Mesothelial cell of epicardium (in vitro differentiated cells): ENCODE results near the gene SIX2. TPM values are rescaled to one million over a fixed set of nuclear protein-coding genes. Genes with fewer than 3 reads are reported as not detected.

ENCODE experiments used
- DNase-seq, 2 experiments: peaks; one replicate each; pipeline ENCODE4 v3.0.0; 2021; ENCODE audit warnings: low spot score in 2 of 2; ENCODE audit not compliant: unreplicated experiment in 2 of 2
- H3K27ac Mint-ChIP-seq: 2 replicates; pipeline ENCODE4 v1.8.0; 2021; ENCODE audit warnings: mixed read lengths
- H3K27me3 Mint-ChIP-seq: 2 replicates; pipeline ENCODE4 v1.8.0; 2021; ENCODE audit warnings: low read depth, mixed read lengths
- H3K36me3 Mint-ChIP-seq: 2 replicates; pipeline ENCODE4 v1.8.0; 2021; ENCODE audit warnings: mixed read lengths
- H3K4me1 Mint-ChIP-seq: 2 replicates; pipeline ENCODE4 v1.8.0; 2021; ENCODE audit warnings: mixed read lengths
- H3K4me3 Mint-ChIP-seq: 2 replicates; pipeline ENCODE4 v1.8.0; 2021; ENCODE audit warnings: mild to moderate bottlenecking, moderate library complexity, mixed read lengths
- H3K9me3 Mint-ChIP-seq: 2 replicates; pipeline ENCODE4 v1.8.0; 2021; ENCODE audit warnings: mixed read lengths
- CTCF ChIP-seq: fragments of 200-600 bp; sonication (generic); IDR thresholded peaks from one replicate; pipeline ENCODE4 v1.5.0; 2021; ENCODE audit warnings: antibody characterized with exemption; ENCODE audit not compliant: unreplicated experiment
- total RNA-seq: library from RNA; stranded (reverse); gene quantifications from 3 replicates; pipeline ENCODE4 v1.2.1, GENCODE V29; 2021

Gene SIX2
- total RNA-seq, 1 donor from 2014 or later = not detected

DNA sequence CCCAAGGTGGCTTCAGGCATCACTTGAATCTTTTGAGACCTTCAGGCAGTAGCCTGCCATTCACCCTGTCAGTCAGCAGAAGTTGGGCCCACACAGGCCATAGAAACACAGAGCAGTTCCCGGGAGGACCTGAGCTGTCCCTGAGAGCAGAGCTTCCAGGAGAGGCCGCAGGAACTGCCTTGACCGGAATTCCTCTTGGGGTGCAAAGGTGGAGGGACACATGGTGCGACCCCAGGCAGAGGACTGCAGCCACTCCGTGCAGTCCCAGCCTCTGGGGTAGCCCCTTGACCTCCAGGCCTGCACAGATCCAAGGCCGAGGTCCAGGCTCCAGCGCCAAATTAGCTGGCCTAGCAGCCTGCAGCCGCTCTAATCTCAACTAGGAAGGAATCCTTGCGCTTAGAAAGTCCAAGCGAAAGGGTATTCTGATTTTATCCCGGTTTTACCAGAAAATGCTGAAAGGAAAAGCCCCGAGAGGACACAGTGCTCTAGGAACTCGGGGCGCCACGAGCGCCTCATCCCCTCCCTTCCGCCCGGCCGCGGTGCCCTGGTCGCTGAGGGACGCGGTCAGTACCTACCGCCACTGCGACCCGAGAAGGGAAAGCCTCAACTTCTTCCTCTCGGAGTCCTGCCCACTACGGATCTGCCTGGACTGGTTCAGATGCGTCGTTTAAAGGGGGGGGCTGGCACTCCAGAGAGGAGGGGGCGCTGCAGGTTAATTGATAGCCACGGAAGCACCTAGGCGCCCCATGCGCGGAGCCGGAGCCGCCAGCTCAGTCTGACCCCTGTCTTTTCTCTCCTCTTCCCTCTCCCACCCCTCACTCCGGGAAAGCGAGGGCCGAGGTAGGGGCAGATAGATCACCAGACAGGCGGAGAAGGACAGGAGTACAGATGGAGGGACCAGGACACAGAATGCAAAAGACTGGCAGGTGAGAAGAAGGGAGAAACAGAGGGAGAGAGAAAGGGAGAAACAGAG, 5.4 kb downstream of the SIX2 start:
- Mint-ChIP-seq H3K4me1 (peaks cover 20% of the 10 kb centered on the region), H3K27me3 (peaks cover 100% of the 10 kb centered on the region), H3K9me3 (no peaks in the 10 kb centered on the region), H3K27ac (no peak overlapping the region), H3K4me3 (peak overlapping the region; percentile 43), H3K36me3 (no peaks in the 10 kb centered on the region)
- TF ChIP-seq CTCF = no peak
- no peak for DNase-seq

GRCh38 chr2:45002686-45003085, 6.6 kb downstream of the SIX2 start:
- DNase-seq = no peak
- no peaks in the 10 kb centered on the region for H3K9me3 Mint-ChIP-seq
- H3K36me3 Mint-ChIP-seq = no peaks in the 10 kb centered on the region
- no peak for TF ChIP-seq CTCF
- peaks cover 16% of the 10 kb centered on the region for H3K4me1 Mint-ChIP-seq
- H3K4me3 Mint-ChIP-seq = no peak overlapping the region
- H3K27ac Mint-ChIP-seq = no peak overlapping the region
- H3K27me3 Mint-ChIP-seq = peaks cover 100% of the 10 kb centered on the region

DNA sequence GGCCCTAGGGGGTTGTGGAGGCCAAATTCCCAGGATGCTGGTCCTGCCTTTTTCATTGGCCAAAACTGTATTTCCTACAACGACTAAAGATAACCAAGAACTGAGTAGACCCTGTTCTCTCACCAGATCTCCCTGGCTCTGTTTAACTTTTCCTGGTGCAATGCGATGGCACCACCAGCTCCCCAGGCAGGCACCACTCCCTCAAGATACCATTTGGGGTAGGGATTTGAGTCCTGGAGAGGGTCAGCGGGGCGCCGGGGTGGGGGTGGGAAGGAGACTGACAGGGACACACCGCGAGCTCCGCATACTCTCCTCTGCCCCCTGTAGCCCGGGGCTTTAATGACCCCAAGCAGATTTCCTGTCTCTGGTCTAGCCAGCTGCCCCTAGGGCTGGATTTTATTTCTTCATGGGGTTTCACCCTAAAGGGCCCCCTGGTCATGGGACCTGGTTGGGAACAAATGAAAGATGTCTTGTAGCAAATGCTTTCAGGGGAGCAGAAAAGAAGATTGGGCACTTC, 7.3 kb downstream of the SIX2 start:
- peaks cover 16% of the 10 kb centered on the region for H3K4me1 Mint-ChIP-seq
- DNase-seq = no peak
- no peaks in the 10 kb centered on the region for H3K36me3 Mint-ChIP-seq
- no peak for TF ChIP-seq CTCF
- H3K9me3 Mint-ChIP-seq = no peaks in the 10 kb centered on the region
- peaks cover 100% of the 10 kb centered on the region for H3K27me3 Mint-ChIP-seq
- peak overlapping the region; percentile 60 for H3K4me3 Mint-ChIP-seq
- H3K27ac Mint-ChIP-seq = no peak overlapping the region

- Mint-ChIP-seq H3K27me3 (peaks cover 100% of the 10 kb centered on the region), H3K9me3 (no peaks in the 10 kb centered on the region), H3K36me3 (no peaks in the 10 kb centered on the region), H3K4me3 (peak overlapping the region; percentile 60), H3K27ac (no peak overlapping the region), H3K4me1 (peaks cover 16% of the 10 kb centered on the region)
- DNase-seq = peak in 1 of 2 experiments; percentile 57
- no peak for TF ChIP-seq CTCF
Observed at GRCh38 chr2:45000921-45001868, 8.1 kb downstream of the SIX2 start.

GRCh38 chr2:45000341-45000901, 8.8 kb downstream of the SIX2 start:
- no peak for DNase-seq
- no peaks in the 10 kb centered on the region for H3K36me3 Mint-ChIP-seq
- peak overlapping the region; percentile 60 for H3K4me3 Mint-ChIP-seq
- H3K27me3 Mint-ChIP-seq = peaks cover 100% of the 10 kb centered on the region
- H3K4me1 Mint-ChIP-seq = peaks cover 16% of the 10 kb centered on the region
- H3K9me3 Mint-ChIP-seq = no peaks in the 10 kb centered on the region
- no peak overlapping the region for H3K27ac Mint-ChIP-seq
- TF ChIP-seq CTCF = no peak
